ENCODE results near the gene RTN4RL2. TPM values are rescaled to one million over a fixed set of nuclear protein-coding genes. Genes with fewer than 3 reads are reported as not detected.

Gene RTN4RL2
- total and polyA plus RNA-seq, 9 of the 15 experiments (the other 6 are each of a cell fraction or from before 2014, with no cell fraction given): 0.06 to 1.9 (median 0.34) TPM; not detected in 4

- TF ChIP-seq FOXP4 (CRISPR knock-in tag; IDR thresholded peaks at IDR 0.05; ENCODE audit: borderline replicate concordance): 0 out of 2 replicates have a peak, but pooled peaks have one; percentile 15
- TF ChIP-seq PTBP1 (IDR thresholded peaks at IDR 0.05; ENCODE audit: low read depth, low read length): no peak
- TF ChIP-seq GATAD2B (IDR thresholded peaks at IDR 0.05; ENCODE audit: borderline replicate concordance): no peak
- 0 out of 2 replicates have a peak, but pooled peaks have one; percentile 22 for TF ChIP-seq NR2C1 (IDR thresholded peaks at IDR 0.05)
- TF ChIP-seq NR2C1 (tag; IDR thresholded peaks at IDR 0.05): no peak
- TF ChIP-seq ZNF146 (CRISPR knock-in tag; IDR thresholded peaks at IDR 0.05; ENCODE audit: unreplicated experiment): no peak
- TF ChIP-seq ZFP1 (CRISPR knock-in tag; IDR thresholded peaks at IDR 0.05): no peak
- TF ChIP-seq ZNF184 (CRISPR knock-in tag; IDR thresholded peaks at IDR 0.05): no peak
- no peak for TF ChIP-seq ELK1 (CRISPR knock-in tag; IDR thresholded peaks at IDR 0.05)
- TF ChIP-seq, protein P1, sequence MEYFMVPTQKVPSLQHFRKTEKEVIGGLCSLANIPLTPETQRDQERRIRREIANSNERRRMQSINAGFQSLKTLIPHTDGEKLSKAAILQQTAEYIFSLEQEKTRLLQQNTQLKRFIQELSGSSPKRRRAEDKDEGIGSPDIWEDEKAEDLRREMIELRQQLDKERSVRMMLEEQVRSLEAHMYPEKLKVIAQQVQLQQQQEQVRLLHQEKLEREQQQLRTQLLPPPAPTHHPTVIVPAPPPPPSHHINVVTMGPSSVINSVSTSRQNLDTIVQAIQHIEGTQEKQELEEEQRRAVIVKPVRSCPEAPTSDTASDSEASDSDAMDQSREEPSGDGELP (CRISPR knock-in tag; IDR thresholded peaks at IDR 0.05; ENCODE audit: borderline replicate concordance): no peak
- no peak for TF ChIP-seq EWSR1 (IDR thresholded peaks at IDR 0.05; ENCODE audit: borderline replicate concordance, low read depth, partially characterized antibody)
- TF ChIP-seq DPF2 (IDR thresholded peaks at IDR 0.05): peak; percentile 58
- TF ChIP-seq, protein P2, sequence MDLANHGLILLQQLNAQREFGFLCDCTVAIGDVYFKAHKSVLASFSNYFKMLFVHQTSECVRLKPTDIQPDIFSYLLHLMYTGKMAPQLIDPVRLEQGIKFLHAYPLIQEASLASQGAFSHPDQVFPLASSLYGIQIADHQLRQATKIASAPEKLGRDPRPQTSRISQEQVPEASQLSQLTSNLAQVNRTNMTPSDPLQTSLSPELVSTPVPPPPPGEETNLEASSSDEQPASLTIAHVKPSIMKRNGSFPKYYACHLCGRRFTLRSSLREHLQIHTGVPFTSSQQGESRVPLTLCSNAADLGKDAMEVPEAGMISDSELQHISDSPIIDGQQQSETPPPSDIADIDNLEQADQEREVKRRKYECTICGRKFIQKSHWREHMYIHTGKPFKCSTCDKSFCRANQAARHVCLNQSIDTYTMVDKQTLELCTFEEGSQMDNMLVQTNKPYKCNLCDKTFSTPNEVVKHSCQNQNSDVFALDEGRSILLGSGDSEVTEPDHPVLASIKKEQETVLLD (IDR thresholded peaks at IDR 0.05): peak; percentile 28; the same call in 1 of the 2 replicates
- TF ChIP-seq, protein P3, sequence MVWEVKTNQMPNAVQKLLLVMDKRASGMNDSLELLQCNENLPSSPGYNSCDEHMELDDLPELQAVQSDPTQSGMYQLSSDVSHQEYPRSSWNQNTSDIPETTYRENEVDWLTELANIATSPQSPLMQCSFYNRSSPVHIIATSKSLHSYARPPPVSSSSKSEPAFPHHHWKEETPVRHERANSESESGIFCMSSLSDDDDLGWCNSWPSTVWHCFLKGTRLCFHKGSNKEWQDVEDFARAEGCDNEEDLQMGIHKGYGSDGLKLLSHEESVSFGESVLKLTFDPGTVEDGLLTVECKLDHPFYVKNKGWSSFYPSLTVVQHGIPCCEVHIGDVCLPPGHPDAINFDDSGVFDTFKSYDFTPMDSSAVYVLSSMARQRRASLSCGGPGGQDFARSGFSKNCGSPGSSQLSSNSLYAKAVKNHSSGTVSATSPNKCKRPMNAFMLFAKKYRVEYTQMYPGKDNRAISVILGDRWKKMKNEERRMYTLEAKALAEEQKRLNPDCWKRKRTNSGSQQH (CRISPR knock-in tag; IDR thresholded peaks at IDR 0.05): peak; percentile 49; the same call in 1 of the 2 replicates
- TF ChIP-seq TAF7 (tag; IDR thresholded peaks at IDR 0.05): no peak
- no peak for TF ChIP-seq MYC (IDR thresholded peaks at IDR 0.05; ENCODE audit: low read depth, low read length)
- TF ChIP-seq MYC (CRISPR knock-in tag; IDR thresholded peaks at IDR 0.05; ENCODE audit: borderline replicate concordance, low read depth): no peak
- TF ChIP-seq, protein P4, sequence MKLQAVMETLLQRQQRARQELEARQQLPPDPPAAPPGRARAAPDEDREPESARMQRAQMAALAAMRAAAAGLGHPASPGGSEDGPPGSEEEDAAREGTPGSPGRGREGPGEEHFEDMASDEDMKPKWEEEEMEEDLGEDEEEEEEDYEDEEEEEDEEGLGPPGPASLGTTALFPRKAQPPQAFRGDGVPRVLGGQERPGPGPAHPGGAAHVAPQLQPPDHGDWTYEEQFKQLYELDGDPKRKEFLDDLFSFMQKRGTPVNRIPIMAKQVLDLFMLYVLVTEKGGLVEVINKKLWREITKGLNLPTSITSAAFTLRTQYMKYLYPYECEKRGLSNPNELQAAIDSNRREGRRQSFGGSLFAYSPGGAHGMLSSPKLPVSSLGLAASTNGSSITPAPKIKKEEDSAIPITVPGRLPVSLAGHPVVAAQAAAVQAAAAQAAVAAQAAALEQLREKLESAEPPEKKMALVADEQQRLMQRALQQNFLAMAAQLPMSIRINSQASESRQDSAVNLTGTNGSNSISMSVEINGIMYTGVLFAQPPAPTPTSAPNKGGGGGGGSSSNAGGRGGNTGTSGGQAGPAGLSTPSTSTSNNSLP (IDR thresholded peaks at IDR 0.05; ENCODE audit: borderline replicate concordance, low read depth, low read length): no peak
- no peak for TF ChIP-seq CC2D1A (IDR thresholded peaks at IDR 0.05)
Measured at GRCh38 chr11:57499983-57500461, 39.7 kb downstream of the RTN4RL2 start (continued).
